Measurements from ENCODE around the gene SAYSD1.

SAYSD1 gene

GRCh38 chr6:39079197-39080125 lies 35.5 kb downstream of the SAYSD1 start:
- Mint-ChIP-seq H3K27me3 (peaks cover 14% of the 10 kb centered on the region), H3K36me3 (no peaks in the 10 kb centered on the region), H3K9me3 (no peaks in the 10 kb centered on the region), H3K27ac (no peak overlapping the region), H3K4me1 (no peaks in the 10 kb centered on the region), H3K4me3 (no peak overlapping the region)
- DNase-seq, result no peak
- CTCF ChIA-PET, result interaction anchor here (0.9 kb wide), 1 partner anchor 10 kb away, joined by 3 read pairs; no protein-coding TSS in a partner anchor

DNA sequence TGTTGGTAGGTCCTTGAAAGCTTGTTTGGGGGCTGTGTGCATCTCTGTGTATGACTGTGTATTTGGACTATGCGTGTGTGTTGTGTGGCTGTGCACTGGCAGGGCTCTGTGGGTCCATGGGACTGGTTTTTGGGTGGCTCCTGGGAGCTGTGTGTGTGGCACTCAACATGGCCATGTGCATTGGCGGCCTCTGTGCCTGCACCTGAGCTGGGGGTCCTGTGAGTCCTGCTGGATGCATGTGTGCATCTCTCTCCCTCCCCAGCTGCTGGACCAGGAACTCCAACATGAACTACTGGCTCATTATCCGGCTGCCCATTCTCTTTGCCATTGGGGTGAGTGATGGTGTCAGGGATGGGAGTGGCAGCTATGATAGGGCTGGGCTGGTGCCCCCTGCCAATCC lies 36.3 kb downstream of the SAYSD1 start:
- H3K4me3 Mint-ChIP-seq, result no peak overlapping the region
- H3K36me3 Mint-ChIP-seq, result no peaks in the 10 kb centered on the region
- no peaks in the 10 kb centered on the region for H3K9me3 Mint-ChIP-seq
- H3K27me3 Mint-ChIP-seq, result peaks cover 10% of the 10 kb centered on the region
- no peak overlapping the region for H3K27ac Mint-ChIP-seq
- H3K4me1 Mint-ChIP-seq, result no peaks in the 10 kb centered on the region
- no peak for DNase-seq
- CTCF ChIA-PET, result interaction anchor here (0.9 kb wide), 1 partner anchor 10 kb away, joined by 3 read pairs; no protein-coding TSS in a partner anchor

DNA sequence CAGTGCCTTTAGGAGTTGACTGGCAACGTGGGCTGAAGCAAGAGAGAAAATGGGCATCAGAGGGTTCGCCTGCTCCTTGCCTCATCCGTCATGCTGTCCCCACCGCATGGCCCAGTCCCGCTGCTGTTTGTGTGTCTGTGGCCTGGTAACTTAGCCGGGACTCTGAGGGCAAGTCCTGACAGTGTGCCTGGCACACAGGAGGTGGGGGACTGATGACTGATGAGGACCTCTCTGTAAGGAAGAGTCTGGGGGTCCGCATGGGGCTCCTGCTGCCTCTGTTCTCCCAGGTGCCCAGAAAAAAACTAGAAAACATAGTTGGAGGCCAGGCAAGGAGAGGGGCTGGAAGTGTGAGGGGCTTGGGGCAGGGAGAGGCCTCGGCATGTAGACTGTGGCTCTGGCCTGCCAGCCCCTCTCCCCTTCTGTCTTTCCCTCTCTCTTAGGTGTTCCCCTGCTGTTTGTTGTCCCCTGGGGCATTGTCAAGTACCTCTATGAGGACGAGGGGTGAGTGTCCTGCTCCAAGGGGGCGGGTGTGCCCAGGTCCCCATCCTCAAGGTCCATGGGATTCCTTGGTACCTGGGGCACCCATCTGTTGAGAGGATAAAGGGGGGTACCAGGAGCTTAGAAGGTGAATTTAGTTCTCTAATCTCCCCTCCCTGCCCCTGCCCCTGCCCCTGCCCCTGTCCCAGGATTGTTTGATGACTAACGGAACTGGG lies 36.9 kb downstream of the SAYSD1 start:
- Mint-ChIP-seq H3K4me1 (no peaks in the 10 kb centered on the region), H3K27me3 (peaks cover 5% of the 10 kb centered on the region), H3K9me3 (no peaks in the 10 kb centered on the region), H3K36me3 (no peaks in the 10 kb centered on the region), H3K27ac (no peak overlapping the region), H3K4me3 (no peak overlapping the region)
- DNase-seq, result no peak
- CTCF ChIA-PET, result interaction anchor here (0.9 kb wide), 1 partner anchor 11 kb away, joined by 3 read pairs; no protein-coding TSS in a partner anchor

- H3K27me3 Mint-ChIP-seq, result no peaks in the 10 kb centered on the region
- CTCF ChIA-PET, result no interaction called here
- no peak for DNase-seq
These were observed 38.1 kb downstream of the SAYSD1 start for GRCh38 chr6:39076623-39077535.

DNA sequence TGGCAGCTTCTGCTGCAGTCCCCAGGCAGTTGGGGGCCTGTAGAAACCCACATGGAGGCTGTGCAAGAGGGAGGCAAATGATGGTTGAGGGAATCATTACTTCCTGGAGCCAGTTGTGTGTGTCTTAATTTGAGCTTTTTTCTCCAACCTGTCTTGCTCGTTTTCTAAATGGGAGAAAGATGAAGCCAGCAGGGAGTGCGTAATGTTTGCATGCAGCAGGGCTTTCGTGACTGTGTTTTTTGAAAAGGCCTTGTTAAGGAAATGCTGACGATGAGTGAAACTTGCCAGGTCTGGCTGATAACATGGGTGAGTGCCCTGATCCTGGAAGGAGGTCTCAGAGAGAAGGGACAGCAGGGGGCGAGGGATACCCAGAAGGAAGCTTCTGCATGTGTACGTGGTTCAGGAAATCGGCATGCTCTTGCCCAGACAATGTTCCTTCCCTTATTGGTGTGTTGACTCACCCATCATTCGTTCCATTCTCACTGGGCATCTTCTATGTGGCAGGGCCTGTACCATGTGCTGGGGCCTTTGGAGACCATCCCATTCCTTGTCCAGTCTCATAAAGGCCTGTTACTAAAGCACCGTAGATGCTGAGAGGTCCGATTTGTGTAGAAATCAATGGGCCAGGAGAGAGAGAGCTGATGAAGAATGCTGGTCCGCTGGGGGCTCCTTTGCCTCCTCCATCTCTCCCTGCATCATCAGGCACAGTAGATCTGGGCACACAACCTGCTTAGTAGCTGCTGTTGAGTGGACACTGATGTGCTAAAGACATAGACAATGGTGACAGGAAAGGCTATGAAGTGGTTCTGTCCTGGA lies 39.0 kb downstream of the SAYSD1 start:
- Mint-ChIP-seq H3K36me3 (no peaks in the 10 kb centered on the region), H3K27ac (no peak overlapping the region), H3K4me3 (no peak overlapping the region), H3K4me1 (no peaks in the 10 kb centered on the region), H3K27me3 (no peaks in the 10 kb centered on the region), H3K9me3 (no peaks in the 10 kb centered on the region)
- CTCF ChIA-PET, result no interaction called here
- DNase-seq, result no peak

More at GRCh38 chr6:39076623-39077535, 38.1 kb downstream of the SAYSD1 start:
- no peak overlapping the region for H3K4me3 Mint-ChIP-seq
- no peaks in the 10 kb centered on the region for H3K36me3 Mint-ChIP-seq
- H3K9me3 Mint-ChIP-seq, result no peaks in the 10 kb centered on the region
- H3K27ac Mint-ChIP-seq, result no peak overlapping the region
- no peaks in the 10 kb centered on the region for H3K4me1 Mint-ChIP-seq

- Mint-ChIP-seq H3K36me3 (no peaks in the 10 kb centered on the region), H3K9me3 (no peaks in the 10 kb centered on the region), H3K27ac (no peak overlapping the region), H3K27me3 (no peaks in the 10 kb centered on the region), H3K4me3 (no peak overlapping the region), H3K4me1 (no peaks in the 10 kb centered on the region)
- no peak for DNase-seq
- CTCF ChIA-PET, result no interaction called here
These were observed 39.8 kb downstream of the SAYSD1 start for GRCh38 chr6:39075010-39075686.

GRCh38 chr6:39074486-39074885 lies 40.5 kb downstream of the SAYSD1 start:
- CTCF ChIA-PET, result no interaction called here
- Mint-ChIP-seq H3K27me3 (no peaks in the 10 kb centered on the region), H3K36me3 (no peaks in the 10 kb centered on the region), H3K9me3 (no peaks in the 10 kb centered on the region), H3K4me1 (no peaks in the 10 kb centered on the region), H3K4me3 (no peak overlapping the region), H3K27ac (no peak overlapping the region)
- DNase-seq, result no peak

DNA sequence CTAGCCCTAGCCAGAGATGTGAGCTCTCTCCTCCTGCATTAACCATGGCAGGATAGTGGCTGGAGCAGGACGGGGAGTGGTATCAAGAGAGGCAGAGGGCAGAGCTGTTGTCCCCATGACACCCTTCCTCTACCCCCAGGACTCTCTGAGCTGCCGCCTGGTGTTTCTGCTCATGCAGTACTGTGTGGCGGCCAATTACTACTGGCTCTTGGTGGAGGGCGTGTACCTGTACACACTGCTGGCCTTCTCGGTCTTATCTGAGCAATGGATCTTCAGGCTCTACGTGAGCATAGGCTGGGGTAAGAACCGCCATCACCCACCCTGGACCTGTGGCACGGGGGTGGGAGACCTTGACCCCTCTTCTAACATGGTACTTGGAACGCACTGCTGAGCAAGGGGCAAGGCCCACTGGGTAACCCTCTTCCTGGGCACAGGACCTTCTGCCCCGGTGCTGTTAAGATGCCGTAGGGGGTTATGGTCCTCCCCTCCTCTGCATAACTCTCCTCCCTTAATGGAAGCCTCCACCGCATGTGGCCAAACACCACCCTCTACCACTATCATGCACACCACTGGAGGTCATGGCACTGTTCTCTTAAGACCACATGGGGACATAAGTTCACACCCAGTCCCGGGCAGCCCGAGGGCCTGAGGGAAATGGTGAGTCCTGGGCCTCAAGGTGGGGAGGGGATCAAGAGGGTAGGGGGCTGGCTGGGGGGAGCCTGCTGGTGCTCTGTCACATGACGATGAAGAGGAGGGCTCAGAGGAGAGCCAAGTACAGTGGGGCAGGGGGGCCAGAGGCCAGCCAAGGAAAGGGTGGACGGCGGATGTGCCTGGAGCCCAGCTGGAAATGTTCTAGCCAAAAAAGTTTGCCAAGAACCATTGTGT lies 41.3 kb downstream of the SAYSD1 start:
- H3K4me3 Mint-ChIP-seq, result no peak overlapping the region
- H3K4me1 Mint-ChIP-seq, result no peaks in the 10 kb centered on the region
- CTCF ChIA-PET, result no interaction called here
- H3K27ac Mint-ChIP-seq, result no peak overlapping the region
- H3K36me3 Mint-ChIP-seq, result no peaks in the 10 kb centered on the region
- no peaks in the 10 kb centered on the region for H3K9me3 Mint-ChIP-seq
- DNase-seq, result no peak
- no peaks in the 10 kb centered on the region for H3K27me3 Mint-ChIP-seq

DNA sequence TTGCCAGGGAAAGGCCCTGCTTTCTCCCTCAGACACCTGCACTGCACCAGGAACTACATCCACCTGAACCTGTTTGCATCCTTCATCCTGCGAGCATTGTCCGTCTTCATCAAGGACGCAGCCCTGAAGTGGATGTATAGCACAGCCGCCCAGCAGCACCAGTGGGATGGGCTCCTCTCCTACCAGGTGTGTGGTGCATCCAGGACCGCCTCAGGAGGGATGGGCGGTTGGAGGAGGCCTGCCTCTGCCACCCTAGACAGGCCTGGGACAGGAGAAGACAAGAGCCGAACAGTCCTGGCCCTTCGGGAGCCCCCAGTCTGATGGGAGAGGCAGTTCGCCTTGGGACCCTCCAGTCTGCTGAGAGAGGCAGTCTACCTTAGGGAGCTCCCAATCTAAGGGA lies 42.2 kb downstream of the SAYSD1 start:
- no peak for DNase-seq
- no peak overlapping the region for H3K4me3 Mint-ChIP-seq
- H3K9me3 Mint-ChIP-seq, result no peaks in the 10 kb centered on the region
- no peaks in the 10 kb centered on the region for H3K36me3 Mint-ChIP-seq
- CTCF ChIA-PET, result no interaction called here
- H3K4me1 Mint-ChIP-seq, result no peaks in the 10 kb centered on the region
- no peak overlapping the region for H3K27ac Mint-ChIP-seq
- peaks cover 5% of the 10 kb centered on the region for H3K27me3 Mint-ChIP-seq

GRCh38 chr6:39068391-39068790 lies 46.6 kb downstream of the SAYSD1 start:
- H3K27me3 Mint-ChIP-seq, result peaks cover 25% of the 10 kb centered on the region
- CTCF ChIA-PET, result no interaction called here
- no peaks in the 10 kb centered on the region for H3K9me3 Mint-ChIP-seq
- DNase-seq, result no peak
- no peaks in the 10 kb centered on the region for H3K4me1 Mint-ChIP-seq
- H3K36me3 Mint-ChIP-seq, result no peaks in the 10 kb centered on the region
- no peak overlapping the region for H3K4me3 Mint-ChIP-seq
- H3K27ac Mint-ChIP-seq, result no peak overlapping the region

DNA sequence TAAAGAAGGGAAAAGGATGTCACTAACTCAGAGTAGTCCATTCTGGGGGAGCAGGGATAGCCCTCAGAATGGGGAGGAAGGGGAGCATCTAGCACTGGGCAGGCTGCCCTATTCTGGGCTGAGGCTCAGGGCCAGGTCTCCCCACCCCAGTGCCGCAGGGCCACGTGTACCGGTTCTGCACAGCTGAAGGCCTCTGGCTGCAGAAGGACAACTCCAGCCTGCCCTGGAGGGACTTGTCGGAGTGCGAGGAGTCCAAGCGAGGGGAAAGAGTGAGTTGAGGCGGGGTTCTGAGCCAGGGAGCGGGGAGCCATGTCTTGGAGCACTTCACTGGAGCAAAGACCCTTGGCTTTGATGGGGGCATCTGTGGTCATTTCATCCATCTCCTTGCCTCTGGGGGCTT lies 49.4 kb downstream of the SAYSD1 start:
- peaks cover 38% of the 10 kb centered on the region for H3K27me3 Mint-ChIP-seq
- no peaks in the 10 kb centered on the region for H3K4me1 Mint-ChIP-seq
- no peak overlapping the region for H3K27ac Mint-ChIP-seq
- DNase-seq, result no peak
- no peak overlapping the region for H3K4me3 Mint-ChIP-seq
- no peaks in the 10 kb centered on the region for H3K9me3 Mint-ChIP-seq
- no peaks in the 10 kb centered on the region for H3K36me3 Mint-ChIP-seq
- CTCF ChIA-PET, result interaction anchor here (1.1 kb wide), 1 partner anchor 67 kb away, joined by 3 read pairs; no protein-coding TSS in a partner anchor

DNA sequence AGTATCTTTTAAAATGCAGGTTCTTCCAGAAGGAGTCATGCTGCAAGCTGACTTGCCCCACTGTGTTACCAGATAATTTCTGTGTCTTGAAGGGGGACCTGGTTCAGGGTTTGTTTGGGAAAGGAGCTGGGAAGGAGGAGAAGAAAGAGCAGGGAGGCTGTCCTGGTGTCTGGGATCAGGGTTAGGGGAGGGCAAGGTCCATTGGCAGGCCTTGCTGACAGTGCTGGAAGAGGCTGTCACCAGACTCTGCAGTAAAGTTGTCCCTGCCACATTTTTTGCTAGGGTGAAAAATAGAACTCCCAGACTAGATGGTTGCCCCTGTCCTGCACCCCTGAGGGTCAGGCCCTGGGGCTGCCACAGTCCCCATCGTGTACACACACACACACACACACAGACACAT lies 51.5 kb downstream of the SAYSD1 start:
- Mint-ChIP-seq H3K36me3 (no peaks in the 10 kb centered on the region), H3K27me3 (peaks cover 44% of the 10 kb centered on the region), H3K27ac (no peak overlapping the region), H3K4me3 (no peak overlapping the region), H3K4me1 (no peaks in the 10 kb centered on the region), H3K9me3 (no peaks in the 10 kb centered on the region)
- DNase-seq, result no peak
- CTCF ChIA-PET, result no interaction called here
